H9 (cell line): ENCODE measurements around the gene LHFPL6. TPM values are rescaled to one million over a fixed set of nuclear protein-coding genes. Genes with fewer than 3 reads are reported as not detected.

Experiments
- DNase-seq: peaks from one replicate; pipeline ENCODE4 v3.0.0-alpha.2; 2017
- H2AFZ ChIP-seq: one replicate; pipeline ENCODE4 v1.6.1; 2013; ENCODE audit warnings: mild to moderate bottlenecking, low read length, control low read depth, moderate library complexity
- H2AK5ac ChIP-seq: 2 replicates; pipeline ENCODE4 v1.6.1; 2013; ENCODE audit warnings: low read length, control low read depth, mixed read lengths; ENCODE audit not compliant: insufficient read length
- H2BK120ac ChIP-seq: one replicate; pipeline ENCODE4 v1.6.1; 2013; ENCODE audit warnings: low read depth, mild to moderate bottlenecking, low read length, control low read depth, inconsistent platforms; ENCODE audit not compliant: poor library complexity, severe bottlenecking
- H2BK12ac ChIP-seq: 2 replicates; pipeline ENCODE4 v1.6.1; 2013; ENCODE audit warnings: low read length, control low read depth, mixed read lengths, low read depth; ENCODE audit not compliant: insufficient read length
- H2BK15ac ChIP-seq: 2 replicates; pipeline ENCODE4 v1.6.1; 2013; ENCODE audit warnings: low read depth, low read length, control low read depth
- H2BK20ac ChIP-seq: one replicate; pipeline ENCODE4 v1.6.1; 2013; ENCODE audit warnings: low read depth, mild to moderate bottlenecking, low read length, control low read depth, inconsistent platforms; ENCODE audit not compliant: poor library complexity, severe bottlenecking
- H2BK5ac ChIP-seq: 2 replicates; pipeline ENCODE4 v1.6.1; 2013; ENCODE audit warnings: low read length, control low read depth, mixed read lengths; ENCODE audit not compliant: insufficient read length
- H3K14ac ChIP-seq: 2 replicates; pipeline ENCODE4 v1.6.1; 2013; ENCODE audit warnings: low read length, control low read depth; ENCODE audit not compliant: insufficient read depth
- H3K18ac ChIP-seq: 2 replicates; pipeline ENCODE4 v1.6.1; 2013; ENCODE audit warnings: low read depth, mild to moderate bottlenecking, mixed read lengths, low read length, control low read depth; ENCODE audit not compliant: insufficient read length
- H3K23ac ChIP-seq: 2 replicates; pipeline ENCODE4 v1.6.1; 2013; ENCODE audit warnings: low read length, control low read depth, mixed read lengths, low read depth; ENCODE audit not compliant: insufficient read length
- H3K23me2 ChIP-seq: 2 replicates; pipeline ENCODE4 v1.6.1; 2013; ENCODE audit warnings: low read depth, mild to moderate bottlenecking, mixed read lengths, low read length, control low read depth; ENCODE audit not compliant: insufficient read length, poor library complexity, severe bottlenecking
- H3K27ac ChIP-seq: 2 replicates; pipeline ENCODE4 v1.5.1; 2013; ENCODE audit warnings: low read length, control low read depth, mixed read lengths, low read depth; ENCODE audit not compliant: insufficient read length
- H3K27me3 ChIP-seq: 2 replicates; pipeline ENCODE4 v1.6.1; 2013; ENCODE audit warnings: low read length, control low read depth, inconsistent platforms; ENCODE audit not compliant: insufficient read depth
- H3K4ac ChIP-seq: 2 replicates; pipeline ENCODE4 v1.6.1; 2013; ENCODE audit warnings: low read depth, mild to moderate bottlenecking, control low read depth, inconsistent platforms, low read length, moderate library complexity
- H3K4me1 ChIP-seq: 2 replicates; pipeline ENCODE4 v1.6.1; 2013; ENCODE audit warnings: low read length, control low read depth, inconsistent platforms; ENCODE audit not compliant: insufficient read depth
- H3K4me2 ChIP-seq: 2 replicates; pipeline ENCODE4 v1.6.1; 2013; ENCODE audit warnings: low read length, control low read depth, mixed read lengths; ENCODE audit not compliant: insufficient read length, insufficient read depth
- H3K56ac ChIP-seq: 2 replicates; pipeline ENCODE4 v1.6.1; 2013; ENCODE audit warnings: low read depth, mild to moderate bottlenecking, mixed read lengths, low read length, control low read depth; ENCODE audit not compliant: insufficient read length
- H3K79me1 ChIP-seq: 2 replicates; pipeline ENCODE4 v1.6.1; 2013; ENCODE audit warnings: low read depth, mild to moderate bottlenecking, moderate library complexity, low read length, control low read depth, inconsistent platforms; ENCODE audit not compliant: insufficient read depth, poor library complexity, severe bottlenecking
- H3K79me2 ChIP-seq: 2 replicates; pipeline ENCODE4 v1.6.1; 2013; ENCODE audit warnings: low read length, control low read depth, inconsistent platforms; ENCODE audit not compliant: insufficient read depth
- H3K9ac ChIP-seq: 2 replicates; pipeline ENCODE4 v1.6.1; 2013; ENCODE audit warnings: low read length, control low read depth, mixed read lengths; ENCODE audit not compliant: insufficient read length; ENCODE audit errors: extremely low read depth
- H3K9me3 ChIP-seq: one replicate; pipeline ENCODE4 v1.6.1; 2013; ENCODE audit warnings: low read depth, low read length, inconsistent platforms; ENCODE audit not compliant: control insufficient read depth
- H3T11ph ChIP-seq: one replicate; pipeline ENCODE4 v1.6.1; 2013; ENCODE audit warnings: mild to moderate bottlenecking, low read length, control low read depth, inconsistent platforms
- H4K20me1 ChIP-seq: one replicate; pipeline ENCODE4 v1.6.1; 2013; ENCODE audit not compliant: control insufficient read depth, insufficient read length, insufficient read depth
- H4K5ac ChIP-seq: 2 replicates; pipeline ENCODE4 v1.6.1; 2013; ENCODE audit warnings: low read depth, mild to moderate bottlenecking, mixed read lengths, low read length, control low read depth; ENCODE audit not compliant: insufficient read length
- H4K8ac ChIP-seq: replicated peaks from 2 replicates; pipeline ENCODE4 v1.6.1; 2013; ENCODE audit warnings: low read length, control low read depth, mixed read lengths, low read depth; ENCODE audit not compliant: insufficient read length
- H4K91ac ChIP-seq: 2 replicates; pipeline ENCODE4 v1.6.1; 2013; ENCODE audit warnings: low read depth, mild to moderate bottlenecking, moderate library complexity, mixed read lengths, low read length, control low read depth; ENCODE audit not compliant: insufficient read length
- H3K27ac Mint-ChIP-seq, 3 experiments: 2 replicates in 2 of 3; 3 replicates in 1 of 3; pipeline ENCODE4 v1.8.0; 2020 to 2021; ENCODE audit warnings: mixed read lengths in 3 of 3, mild to moderate bottlenecking in 1 of 3, moderate library complexity in 1 of 3
- H3K27me3 Mint-ChIP-seq: 2 replicates; pipeline ENCODE4 v1.8.0; 2021; ENCODE audit warnings: low read depth, mild to moderate bottlenecking, moderate library complexity, mixed read lengths
- H3K36me3 Mint-ChIP-seq, 3 experiments: 2 replicates in 2 of 3; 3 replicates in 1 of 3; pipeline ENCODE4 v1.8.0; 2020 to 2021; ENCODE audit warnings: low read depth in 3 of 3, mixed read lengths in 3 of 3; ENCODE audit not compliant: insufficient read depth in 1 of 3
- H3K4me1 Mint-ChIP-seq, 2 experiments: 2 replicates each; pipeline ENCODE4 v1.8.0; 2020; ENCODE audit warnings: mixed read lengths in 2 of 2
- H3K4me3 Mint-ChIP-seq, 2 experiments: 2 replicates in 1 of 2; 3 replicates in 1 of 2; pipeline ENCODE4 v1.8.0; 2020 to 2021; ENCODE audit warnings: mild to moderate bottlenecking in 2 of 2, mixed read lengths in 2 of 2, moderate library complexity in 1 of 2
- H3K9me3 Mint-ChIP-seq, 2 experiments: 2 replicates in 1 of 2; 3 replicates in 1 of 2; pipeline ENCODE4 v1.8.0; 2020; ENCODE audit warnings: mild to moderate bottlenecking in 2 of 2, mixed read lengths in 2 of 2, moderate library complexity in 1 of 2
- WGBS: extraction: QIAGEN DNeasy Blood & Tissue Kit; methylation state at CpG from one replicate; pipeline ENCODE4 v1.1.7; 2013; ENCODE audit warnings: missing lambda C conversion rate, low lambda C conversion rate, mixed read lengths; ENCODE audit not compliant: insufficient read length; ENCODE audit errors: extremely low coverage; 5-methylcytosine and 5-hydroxymethylcytosine counted together
- total RNA-seq: library from RNA; stranded (reverse); gene quantifications from 2 replicates; pipeline ENCODE4 v1.2.1, GENCODE V29; 2021
- TF ChIP-seq, protein P1 (sequence below): fragments of 200-600 bp; sonication (generic); conservative IDR thresholded peaks from 3 replicates; pipeline ENCODE4 v1.8.0; 2021; ENCODE audit warnings: antibody characterized with exemption, mild to moderate bottlenecking

Gene LHFPL6
- total RNA-seq, 1 experiment from 2014 or later: 3.5 TPM

DNA sequence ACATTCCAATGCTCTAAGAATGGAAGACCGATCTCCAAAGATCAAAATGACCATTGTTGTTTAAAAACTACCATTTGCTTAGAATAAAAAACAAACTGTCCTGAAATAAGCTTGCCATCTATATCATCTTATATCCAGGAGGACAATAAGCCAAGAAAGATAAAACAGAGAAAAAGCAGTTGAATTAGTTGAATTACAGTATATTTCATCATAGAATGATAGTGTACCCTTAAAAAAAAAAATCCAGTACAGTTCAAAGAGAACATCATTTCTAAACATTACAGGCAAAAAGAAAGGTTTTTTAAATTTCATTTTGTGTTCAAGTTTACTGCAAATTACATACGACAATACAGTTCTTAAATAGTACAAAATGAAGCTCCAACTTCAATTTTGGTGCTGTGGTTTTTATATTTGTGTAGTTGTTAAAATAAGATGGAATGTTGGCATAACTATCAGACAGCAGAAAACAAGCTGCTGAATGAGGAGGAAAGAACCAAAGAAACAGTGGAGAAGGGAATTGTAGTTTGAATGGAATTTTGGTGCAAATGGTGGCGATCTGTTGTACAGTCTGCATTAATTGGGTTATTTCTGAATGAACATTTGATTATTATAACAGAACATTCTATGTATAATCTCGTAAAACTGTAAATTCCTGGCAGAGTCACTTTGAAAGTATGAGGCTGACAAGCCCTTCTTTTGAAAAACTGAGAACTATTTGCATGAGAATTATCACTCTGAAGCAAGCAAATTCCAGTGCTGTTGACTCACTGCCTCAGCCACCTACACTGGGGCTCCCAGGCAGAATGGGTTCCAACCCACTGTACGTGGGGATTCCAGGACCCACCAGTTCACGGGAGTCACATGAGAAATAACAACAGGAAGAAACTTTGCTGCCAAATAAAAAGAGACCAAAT lies 37.7 kb downstream of the LHFPL6 start:
- no peak overlapping the region for H2AK5ac ChIP-seq
- H2BK12ac ChIP-seq: no peak overlapping the region
- H3K79me2 ChIP-seq: no peaks in the 10 kb centered on the region
- H2BK120ac ChIP-seq: no peak overlapping the region
- H3K4me2 ChIP-seq: peak overlapping the region; percentile 75
- no peaks in the 10 kb centered on the region for H3K23me2 ChIP-seq
- no peak overlapping the region for H3K9ac ChIP-seq
- H3K79me1 ChIP-seq: no peaks in the 10 kb centered on the region
- H3K56ac ChIP-seq: no peak overlapping the region
- H3T11ph ChIP-seq: no peak overlapping the region
- no peak overlapping the region for H2BK20ac ChIP-seq
- Mint-ChIP-seq H3K4me3 (peak overlapping the region in 1 of 2 experiments; percentile 17; a peak in 1 of 5 replicates), H3K27ac (peak overlapping the region; percentile 47 to 97 (median 76); a peak in 6 of 7 replicates), H3K27me3 (no peaks in the 10 kb centered on the region), H3K9me3 (no peaks in the 10 kb centered on the region; a peak in 1 of 5 replicates), H3K4me1 (peaks cover 22 to 35% of the 10 kb centered on the region in 2 experiments), H3K36me3 (no peaks in the 10 kb centered on the region)
- no peak overlapping the region for H4K91ac ChIP-seq
- no peak overlapping the region for H3K18ac ChIP-seq
- H3K4ac ChIP-seq: no peak overlapping the region
- no peaks in the 10 kb centered on the region for H3K9me3 ChIP-seq
- H4K20me1 ChIP-seq: no peaks in the 10 kb centered on the region
- no CpG with 5 or more reads among the region's 6 CpGs for WGBS
- peak; percentile 70 for DNase-seq
- H3K27ac ChIP-seq: peak overlapping the region; percentile 76
- no peak overlapping the region for H2BK15ac ChIP-seq
- H4K8ac ChIP-seq: no peak overlapping the region
- no peaks in the 10 kb centered on the region; the same call in 1 of the 2 replicates for H3K4me1 ChIP-seq
- H4K5ac ChIP-seq: no peak overlapping the region
- no peak overlapping the region for H2BK5ac ChIP-seq
- H3K27me3 ChIP-seq: no peaks in the 10 kb centered on the region
- no peak overlapping the region for H3K23ac ChIP-seq
- TF ChIP-seq, protein P1, sequence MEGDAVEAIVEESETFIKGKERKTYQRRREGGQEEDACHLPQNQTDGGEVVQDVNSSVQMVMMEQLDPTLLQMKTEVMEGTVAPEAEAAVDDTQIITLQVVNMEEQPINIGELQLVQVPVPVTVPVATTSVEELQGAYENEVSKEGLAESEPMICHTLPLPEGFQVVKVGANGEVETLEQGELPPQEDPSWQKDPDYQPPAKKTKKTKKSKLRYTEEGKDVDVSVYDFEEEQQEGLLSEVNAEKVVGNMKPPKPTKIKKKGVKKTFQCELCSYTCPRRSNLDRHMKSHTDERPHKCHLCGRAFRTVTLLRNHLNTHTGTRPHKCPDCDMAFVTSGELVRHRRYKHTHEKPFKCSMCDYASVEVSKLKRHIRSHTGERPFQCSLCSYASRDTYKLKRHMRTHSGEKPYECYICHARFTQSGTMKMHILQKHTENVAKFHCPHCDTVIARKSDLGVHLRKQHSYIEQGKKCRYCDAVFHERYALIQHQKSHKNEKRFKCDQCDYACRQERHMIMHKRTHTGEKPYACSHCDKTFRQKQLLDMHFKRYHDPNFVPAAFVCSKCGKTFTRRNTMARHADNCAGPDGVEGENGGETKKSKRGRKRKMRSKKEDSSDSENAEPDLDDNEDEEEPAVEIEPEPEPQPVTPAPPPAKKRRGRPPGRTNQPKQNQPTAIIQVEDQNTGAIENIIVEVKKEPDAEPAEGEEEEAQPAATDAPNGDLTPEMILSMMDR: no peak
- no peak overlapping the region for H3K14ac ChIP-seq
- no peak overlapping the region for H2AFZ ChIP-seq
